Colonic mucosa (tissue), 4 donors: Measurements from ENCODE around the gene ADGRG3. TPM values are rescaled to one million over a fixed set of nuclear protein-coding genes. Genes with fewer than 3 reads are reported as not detected.

ENCODE experiments used
- DNase-seq: peaks from one replicate; pipeline ENCODE4 v3.0.0-alpha.2; 2020
- H3K27ac ChIP-seq: fragments of 200-600 bp; one replicate; pipeline ENCODE4 v1.8.0; 2021
- H3K27me3 ChIP-seq: fragments of 200-600 bp; one replicate; pipeline ENCODE4 v1.8.0; 2021
- H3K36me3 ChIP-seq: fragments of 200-600 bp; one replicate; pipeline ENCODE4 v1.8.0; 2021
- H3K4me1 ChIP-seq: fragments of 200-600 bp; one replicate; pipeline ENCODE4 v1.8.0; 2021; ENCODE audit warnings: mild to moderate bottlenecking
- H3K4me3 ChIP-seq: fragments of 200-600 bp; one replicate; pipeline ENCODE4 v1.8.0; 2021
- H3K9ac ChIP-seq, 2 donors: one replicate each; pipeline ENCODE4 v1.7.0; 2013; ENCODE audit warnings: control low read depth in 2 of 2, low read depth in 2 of 2, low read length in 2 of 2
- H3K9me3 ChIP-seq: fragments of 200-600 bp; one replicate; pipeline ENCODE4 v1.8.0; 2021
- intact Hi-C: fragments of 100-400 bp; cut with DNase I; formaldehyde crosslinking; loops from one replicate; pipeline ENCODE4 v1.14.1; 2022
- total RNA-seq, 2 donors: library from RNA; stranded (reverse); fragmentation: NEBNext Ultra II Directional in 1 of 2; extraction: Animal tissue kit (Norgen Biotek cat#: 25700) in 1 of 2; gene quantifications; one replicate each; pipeline ENCODE4 v1.2.1, GENCODE V29; 2021
- TF ChIP-seq, protein P1 (sequence below): fragments of 200-600 bp; IDR thresholded peaks from one replicate; pipeline ENCODE4 v1.8.0; 2022; ENCODE audit warnings: antibody characterized with exemption, mild to moderate bottlenecking
- donor health status: healthy.
- donor health status: DM: no; HTN: no; CAD: no.
- donor health status: DM: no; HTN: no; CAD: no.

The ADGRG3 gene
- total RNA-seq, 2 donors from 2014 or later: 0.27 to 0.82 TPM

DNA sequence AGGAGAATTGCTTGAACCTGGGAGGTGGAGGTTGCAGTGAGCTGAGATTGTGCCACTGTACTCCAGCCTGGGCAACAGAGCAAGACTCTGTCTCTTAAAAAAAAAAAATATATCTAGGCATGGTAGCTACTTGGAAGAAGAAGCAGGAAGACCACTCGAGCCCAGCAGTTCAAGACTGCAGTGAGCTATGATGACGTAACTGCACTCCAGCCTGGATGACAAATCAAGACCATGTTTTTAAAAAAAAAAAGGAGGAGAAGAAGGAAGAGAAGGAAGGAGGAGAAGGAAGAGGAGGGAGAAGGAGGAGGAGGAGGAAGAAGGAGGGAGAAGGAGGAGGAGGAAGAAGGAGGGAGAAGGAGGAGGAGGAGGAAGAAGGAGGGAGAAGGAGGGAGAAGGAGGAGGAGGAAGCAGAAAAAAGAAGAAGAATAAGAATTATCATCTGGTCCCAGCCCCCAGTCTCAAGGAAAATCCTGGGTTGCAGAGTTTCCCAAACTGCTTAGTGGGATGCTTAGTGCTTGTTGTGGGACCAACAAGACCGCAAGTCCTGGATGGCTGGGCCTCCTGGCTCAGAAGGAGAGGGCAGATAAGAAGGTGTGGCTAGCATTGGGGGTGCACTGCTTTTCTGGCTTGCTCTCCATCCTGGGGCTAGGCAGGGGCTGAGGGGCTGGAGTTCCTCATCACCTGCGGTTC, 22.8 kb downstream of the ADGRG3 start:
- H3K27me3 ChIP-seq: no peaks in the 10 kb centered on the region
- H3K4me3 ChIP-seq: no peak overlapping the region
- no peaks in the 10 kb centered on the region for H3K36me3 ChIP-seq
- TF ChIP-seq, protein P1, sequence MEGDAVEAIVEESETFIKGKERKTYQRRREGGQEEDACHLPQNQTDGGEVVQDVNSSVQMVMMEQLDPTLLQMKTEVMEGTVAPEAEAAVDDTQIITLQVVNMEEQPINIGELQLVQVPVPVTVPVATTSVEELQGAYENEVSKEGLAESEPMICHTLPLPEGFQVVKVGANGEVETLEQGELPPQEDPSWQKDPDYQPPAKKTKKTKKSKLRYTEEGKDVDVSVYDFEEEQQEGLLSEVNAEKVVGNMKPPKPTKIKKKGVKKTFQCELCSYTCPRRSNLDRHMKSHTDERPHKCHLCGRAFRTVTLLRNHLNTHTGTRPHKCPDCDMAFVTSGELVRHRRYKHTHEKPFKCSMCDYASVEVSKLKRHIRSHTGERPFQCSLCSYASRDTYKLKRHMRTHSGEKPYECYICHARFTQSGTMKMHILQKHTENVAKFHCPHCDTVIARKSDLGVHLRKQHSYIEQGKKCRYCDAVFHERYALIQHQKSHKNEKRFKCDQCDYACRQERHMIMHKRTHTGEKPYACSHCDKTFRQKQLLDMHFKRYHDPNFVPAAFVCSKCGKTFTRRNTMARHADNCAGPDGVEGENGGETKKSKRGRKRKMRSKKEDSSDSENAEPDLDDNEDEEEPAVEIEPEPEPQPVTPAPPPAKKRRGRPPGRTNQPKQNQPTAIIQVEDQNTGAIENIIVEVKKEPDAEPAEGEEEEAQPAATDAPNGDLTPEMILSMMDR: no peak
- DNase-seq: no peak
- no peaks in the 10 kb centered on the region for H3K4me1 ChIP-seq
- no peak overlapping the region for H3K27ac ChIP-seq
- intact Hi-C loops: no loop called here
- H3K9ac ChIP-seq: no peak overlapping the region
- no peaks in the 10 kb centered on the region for H3K9me3 ChIP-seq

DNA sequence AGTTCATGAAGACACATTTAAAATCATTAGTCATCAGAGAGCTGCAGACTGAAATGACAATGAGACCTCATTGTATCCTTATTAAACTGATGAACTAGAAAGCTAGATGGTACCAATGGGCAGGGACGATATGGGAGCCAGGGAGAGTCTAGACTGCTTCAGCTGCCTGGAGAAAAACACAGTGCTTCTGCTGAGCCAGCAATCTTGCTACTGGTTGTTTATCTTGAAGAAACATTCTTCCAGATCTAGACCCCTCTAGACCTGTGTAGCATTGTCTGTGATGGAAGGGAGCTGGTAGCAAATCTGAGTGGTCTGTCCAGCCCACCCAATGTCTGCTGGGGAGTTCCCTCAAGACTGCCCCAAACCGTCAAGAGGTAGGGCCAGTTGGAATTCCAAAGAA, 24.5 kb downstream of the ADGRG3 start:
- no peaks in the 10 kb centered on the region for H3K4me1 ChIP-seq
- H3K9ac ChIP-seq: no peak overlapping the region
- H3K27ac ChIP-seq: no peak overlapping the region
- no peaks in the 10 kb centered on the region for H3K36me3 ChIP-seq
- intact Hi-C loops: no loop called here
- H3K9me3 ChIP-seq: no peaks in the 10 kb centered on the region
- no peaks in the 10 kb centered on the region for H3K27me3 ChIP-seq
- DNase-seq: no peak
- TF ChIP-seq, protein P1: no peak
- H3K4me3 ChIP-seq: no peak overlapping the region

DNA sequence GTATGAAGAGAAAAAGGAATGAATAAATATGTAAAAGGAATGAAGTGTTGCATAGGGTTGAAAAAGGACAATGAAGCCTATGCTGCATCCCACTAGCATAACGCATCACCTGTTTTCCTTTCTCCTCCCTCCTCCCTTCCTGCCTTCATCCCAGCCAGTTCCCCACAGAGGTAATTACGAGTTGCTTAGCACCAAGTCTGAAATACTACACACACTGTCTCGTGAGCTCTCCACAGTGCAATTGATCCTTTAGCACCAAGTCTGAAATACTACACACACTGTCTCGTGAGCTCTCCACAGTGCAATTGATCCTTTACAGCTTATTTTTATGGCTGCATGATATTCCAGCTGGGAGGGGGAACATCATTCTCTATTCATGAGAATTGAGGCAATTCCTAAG, 25.4 kb downstream of the ADGRG3 start:
- TF ChIP-seq, protein P1: no peak
- Histone ChIP-seq H3K27me3 (no peaks in the 10 kb centered on the region), H3K36me3 (no peaks in the 10 kb centered on the region), H3K9me3 (no peaks in the 10 kb centered on the region), H3K4me3 (no peak overlapping the region), H3K4me1 (no peaks in the 10 kb centered on the region), H3K27ac (no peak overlapping the region), H3K9ac (no peak overlapping the region)
- intact Hi-C loops: no loop called here
- no peak for DNase-seq

DNA sequence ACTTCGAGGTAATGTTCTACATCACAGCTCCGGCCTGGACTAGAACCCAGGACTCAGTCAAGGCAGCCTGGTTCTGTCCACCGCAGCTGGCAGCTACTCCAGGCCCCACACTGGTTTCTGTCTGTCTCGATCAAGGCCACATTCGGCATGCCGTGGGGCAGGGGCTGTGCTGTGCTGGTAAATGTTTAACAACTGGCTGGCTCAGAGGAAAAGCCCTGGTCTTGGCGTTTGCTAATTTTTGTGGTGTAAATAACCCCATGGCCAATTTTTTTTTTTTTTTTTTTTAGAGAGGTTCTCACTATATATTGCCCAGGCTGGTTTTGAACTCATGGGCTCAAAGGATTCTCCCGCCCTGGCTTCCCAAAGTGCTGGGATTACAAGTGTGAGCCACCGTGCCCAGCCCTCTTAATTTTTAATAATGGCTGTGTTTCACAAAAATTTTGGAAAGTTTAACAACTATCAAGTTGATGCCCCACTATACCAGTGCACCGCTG, 26.2 kb downstream of the ADGRG3 start:
- H3K36me3 ChIP-seq: no peaks in the 10 kb centered on the region
- no peak overlapping the region for H3K27ac ChIP-seq
- H3K27me3 ChIP-seq: no peaks in the 10 kb centered on the region
- no peaks in the 10 kb centered on the region for H3K4me1 ChIP-seq
- H3K4me3 ChIP-seq: no peak overlapping the region
- DNase-seq: no peak
- TF ChIP-seq, protein P1: no peak
- intact Hi-C loops: no loop called here
- no peak overlapping the region for H3K9ac ChIP-seq
- H3K9me3 ChIP-seq: no peaks in the 10 kb centered on the region

DNA sequence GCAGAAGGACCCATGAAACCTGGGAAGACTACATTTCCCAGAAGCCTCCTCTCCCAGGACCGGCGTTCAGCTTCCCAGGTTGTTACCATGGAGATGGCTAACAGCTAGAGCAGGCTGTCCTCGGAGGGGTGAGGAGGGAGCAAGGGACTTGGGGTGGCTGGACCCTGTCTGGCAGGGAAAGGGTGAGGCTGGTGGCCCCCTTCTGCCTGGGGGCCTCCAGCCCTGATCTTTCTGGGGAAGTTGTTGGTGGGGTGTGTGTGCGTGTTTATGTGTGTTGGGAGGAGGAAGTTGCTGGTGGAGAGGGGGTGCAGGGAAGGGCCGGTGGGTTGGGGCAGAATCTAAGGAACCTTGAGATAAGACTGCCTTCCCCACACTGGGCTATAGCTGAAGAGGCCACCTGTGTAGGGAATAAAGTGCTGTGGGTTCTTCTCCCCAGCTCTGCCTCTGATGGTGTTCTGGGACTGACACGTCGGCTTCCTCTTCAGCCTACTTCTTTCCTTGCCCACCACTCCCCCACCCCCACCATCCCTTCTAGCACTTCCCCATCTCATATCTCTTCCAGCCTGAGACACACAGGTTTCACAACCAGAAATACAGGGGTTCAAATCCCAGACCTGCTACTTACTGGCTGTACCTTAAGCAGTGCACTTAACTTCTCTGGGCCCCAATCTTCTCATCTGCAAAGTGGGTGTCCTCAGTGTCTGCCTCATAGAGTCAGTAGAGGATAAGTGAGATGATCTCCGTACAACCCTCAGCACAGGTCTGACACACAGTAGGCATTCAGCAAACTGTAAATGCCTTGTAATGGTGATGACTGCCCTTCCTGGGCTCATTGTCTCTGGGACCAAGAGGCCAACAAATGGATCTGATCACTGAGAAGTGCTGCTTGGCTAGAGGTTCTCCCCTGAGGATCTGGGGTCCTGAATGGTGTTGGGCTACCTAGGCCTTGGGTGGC, 26.9 kb downstream of the ADGRG3 start, which contains the start of gene DRC7:
Gene DRC7, plus strand, starts transcription at position 82 of the 955 bp plus-strand sequence. CDS start 3,144 bp downstream, outside the sequence.
- no peaks in the 10 kb centered on the region for H3K27me3 ChIP-seq
- H3K9me3 ChIP-seq: no peaks in the 10 kb centered on the region
- no peaks in the 10 kb centered on the region for H3K4me1 ChIP-seq
- H3K9ac ChIP-seq: no peak within 1 kb of the TSS
- intact Hi-C loops: no loop called here
- no peak within 1 kb of the TSS for H3K27ac ChIP-seq
- peak; percentile 36 for DNase-seq
- H3K4me3 ChIP-seq: no peak within 1 kb of the TSS
- H3K36me3 ChIP-seq: no peaks in the 10 kb centered on the region
- TF ChIP-seq, protein P1: no peak
